Measurements from ENCODE around the gene LTBP3. TPM values are rescaled to one million over a fixed set of nuclear protein-coding genes. Genes with fewer than 3 reads are reported as not detected.
A peak's percentile ranks its signal among the peaks of the same experiment; 100 is the strongest.

Gene LTBP3
- total and polyA plus RNA-seq, 2 donors (not counting 3 experiments of a cell fraction or from before 2014, with no cell fraction given): 120 to 209 TPM

DNA sequence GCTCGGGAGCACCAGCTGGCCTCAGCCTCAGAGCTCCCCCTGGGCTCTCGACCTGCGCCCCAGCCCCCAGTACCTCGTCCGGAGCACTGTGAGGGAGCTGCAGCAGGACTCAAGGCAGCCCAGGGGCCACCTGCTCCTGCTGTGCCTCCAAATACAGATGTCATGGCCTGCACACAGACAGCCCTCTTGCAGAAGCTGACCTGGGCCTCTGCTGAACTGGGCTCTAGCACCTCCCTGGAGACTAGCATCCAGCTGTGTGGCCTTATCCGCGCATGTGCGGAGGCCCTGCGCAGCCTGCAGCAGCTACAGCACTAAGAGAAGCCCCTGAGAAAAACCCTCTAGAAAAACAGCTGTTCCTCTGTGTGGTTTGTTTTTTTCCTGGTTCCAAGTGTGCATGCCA, 13.3 kb upstream of the LTBP3 start:
- POLR2A ChIA-PET: interaction anchor here (0.6 kb wide), 1 partner anchor 63 kb away, joined by 3 read pairs; no protein-coding TSS in a partner anchor
- peaks cover 48% of the 10 kb centered on the region for H3K4me1 ChIP-seq (ENCODE audit: control insufficient read depth, extremely low read depth, insufficient read depth, low read length)

More for the DNA sequence above, 13.3 kb upstream of the LTBP3 start:
- intact Hi-C loops (cut with micrococcal nuclease) (loop anchor here (2.0 to 5.0 kb wide), 3 partner anchors 25 to 189 kb away; partner anchors contain the start of gene SLC25A45), dilution Hi-C loops (cut with MboI; ENCODE audit: extremely low pct_ligation_motif_present, low sequenced_read_pairs) (no loop called here)
- no peaks in the 10 kb centered on the region for H3K27me3 ChIP-seq (ENCODE audit: control insufficient read depth in 2 of 2, insufficient read depth in 2 of 2, low read length in 2 of 2)
- no peaks in the 10 kb centered on the region for H3K36me3 ChIP-seq (ENCODE audit: control insufficient read depth in 2 of 2, extremely low read depth in 1 of 2, insufficient read depth in 2 of 2, low read length in 2 of 2)
- peaks cover 25% of the 10 kb centered on the region for H3K79me2 ChIP-seq (ENCODE audit: control insufficient read depth, insufficient read depth, low read length)
- H3K4me2 ChIP-seq (ENCODE audit: insufficient read depth, low read length): peak overlapping the region; percentile 82
- H3K27ac ChIP-seq (ENCODE audit: insufficient read depth, low read depth, low read length): no peak overlapping the region
- no peak for FAIRE-seq
- no peak overlapping the region for H3K4me3 ChIP-seq (replicated peaks in 1 of 3; ENCODE audit: insufficient read depth in 1 of 3, low read depth in 1 of 3, low read length in 3 of 3)
- H3K9me3 ChIP-seq (replicated peaks; ENCODE audit: control insufficient read depth, insufficient read depth, low read length): no peaks in the 10 kb centered on the region
- BruUV-seq (replicated peaks): no TSS peak
- DNase-seq (ENCODE audit: low read depth, low spot score): no peak
- no peaks in the 10 kb centered on the region for H4K20me1 ChIP-seq (replicated peaks; ENCODE audit: control insufficient read depth, extremely low read depth, insufficient read depth, low read length)
- H3K9ac ChIP-seq (replicated peaks; ENCODE audit: extremely low read depth, insufficient read depth, low read length): no peak overlapping the region
- TF ChIP-seq EZH2 (IDR thresholded peaks at IDR 0.05; ENCODE audit: borderline replicate concordance, low read depth, low read length, severe bottlenecking) (no peak), POLR2A (IDR thresholded peaks at IDR 0.05; ENCODE audit: low read depth, low read length) (no peak), GATA2 (IDR thresholded peaks at IDR 0.05; ENCODE audit: insufficient read depth, insufficient read length, low read depth, low read length) (no peak), POLR2AphosphoS5 (IDR thresholded peaks at IDR 0.05; ENCODE audit: insufficient read depth, low read depth, low read length) (no peak), MYC (IDR thresholded peaks at IDR 0.05; ENCODE audit: low read depth, low read length) (no peak), FOS (IDR thresholded peaks at IDR 0.05; ENCODE audit: borderline replicate concordance, insufficient read depth, low read length) (no peak)
- TF ChIP-seq, protein P1, sequence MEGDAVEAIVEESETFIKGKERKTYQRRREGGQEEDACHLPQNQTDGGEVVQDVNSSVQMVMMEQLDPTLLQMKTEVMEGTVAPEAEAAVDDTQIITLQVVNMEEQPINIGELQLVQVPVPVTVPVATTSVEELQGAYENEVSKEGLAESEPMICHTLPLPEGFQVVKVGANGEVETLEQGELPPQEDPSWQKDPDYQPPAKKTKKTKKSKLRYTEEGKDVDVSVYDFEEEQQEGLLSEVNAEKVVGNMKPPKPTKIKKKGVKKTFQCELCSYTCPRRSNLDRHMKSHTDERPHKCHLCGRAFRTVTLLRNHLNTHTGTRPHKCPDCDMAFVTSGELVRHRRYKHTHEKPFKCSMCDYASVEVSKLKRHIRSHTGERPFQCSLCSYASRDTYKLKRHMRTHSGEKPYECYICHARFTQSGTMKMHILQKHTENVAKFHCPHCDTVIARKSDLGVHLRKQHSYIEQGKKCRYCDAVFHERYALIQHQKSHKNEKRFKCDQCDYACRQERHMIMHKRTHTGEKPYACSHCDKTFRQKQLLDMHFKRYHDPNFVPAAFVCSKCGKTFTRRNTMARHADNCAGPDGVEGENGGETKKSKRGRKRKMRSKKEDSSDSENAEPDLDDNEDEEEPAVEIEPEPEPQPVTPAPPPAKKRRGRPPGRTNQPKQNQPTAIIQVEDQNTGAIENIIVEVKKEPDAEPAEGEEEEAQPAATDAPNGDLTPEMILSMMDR (IDR thresholded peaks at IDR 0.05; ENCODE audit: extremely low read depth in 1 of 2, insufficient read depth in 1 of 2, low read depth in 1 of 2, low read length in 2 of 2): no peak
- CTCF ChIA-PET: interaction anchor here (1.5 to 9.7 kb wide), 7 partner anchors 12 to 46 kb away, joined by 4 to 167 read pairs (median 10); partner anchors contain the start of genes LTBP3 and SCYL1
- H2AFZ ChIP-seq (ENCODE audit: low read depth, low read length): no peak overlapping the region
- no peaks in the 10 kb centered on the region for H3K9me1 ChIP-seq (replicated peaks; ENCODE audit: control insufficient read depth, extremely low read depth, insufficient read depth, low read length)

Data from endothelial cell of umbilical vein (primary cell).